HG02938 (cell line): ENCODE results near the gene LIPE.

Experiments used
- ATAC-seq: cut with Tn5 transposase; IDR thresholded peaks from one replicate; pipeline ENCODE4 v1.9.1; 2021; ENCODE audit warnings: mild to moderate bottlenecking, moderate library complexity; ENCODE audit not compliant: unreplicated experiment

LIPE gene

DNA sequence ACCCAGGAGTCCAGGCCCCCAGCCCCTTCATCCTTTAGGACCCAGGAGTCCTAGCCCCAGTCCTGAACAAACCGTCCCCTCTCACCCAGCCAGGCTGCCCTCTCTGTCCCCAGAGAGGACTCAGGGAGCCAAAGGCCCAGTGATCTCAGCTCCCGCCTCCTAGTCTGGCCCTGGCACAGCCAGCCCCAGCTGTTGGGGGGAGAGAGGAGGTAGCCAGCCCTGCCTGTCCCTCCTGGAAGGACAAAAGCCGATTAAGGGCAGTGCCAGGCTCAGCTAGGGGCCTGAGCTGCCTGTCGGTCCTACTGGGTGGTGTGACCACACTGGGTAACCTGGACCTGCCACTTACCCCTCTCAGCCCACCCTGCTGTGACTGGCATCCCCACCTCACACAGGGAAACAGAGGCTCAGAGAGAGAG, 14.5 kb downstream of the LIPE start:
- no peak for ATAC-seq

DNA sequence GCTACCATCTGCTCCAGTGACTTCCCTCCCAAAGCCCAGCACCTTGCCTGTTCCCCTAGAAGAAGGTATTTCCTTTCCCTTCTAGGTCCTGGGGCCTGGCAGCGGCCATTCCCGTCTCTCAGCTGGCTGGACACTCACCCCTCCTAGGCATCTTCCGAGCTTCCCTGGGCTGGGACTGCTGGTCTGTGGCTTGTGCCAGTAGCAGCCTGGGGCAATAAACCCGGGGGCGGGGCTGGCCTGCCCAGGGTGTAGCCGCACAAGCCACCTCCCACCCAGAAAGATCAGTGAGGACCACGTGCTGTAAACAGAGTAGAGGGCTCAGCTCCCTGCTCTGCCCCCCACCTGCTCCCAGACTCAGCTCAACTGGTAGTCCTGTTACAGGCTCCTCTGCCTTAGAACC, 15.0 kb downstream of the LIPE start:
- no peak for ATAC-seq

DNA sequence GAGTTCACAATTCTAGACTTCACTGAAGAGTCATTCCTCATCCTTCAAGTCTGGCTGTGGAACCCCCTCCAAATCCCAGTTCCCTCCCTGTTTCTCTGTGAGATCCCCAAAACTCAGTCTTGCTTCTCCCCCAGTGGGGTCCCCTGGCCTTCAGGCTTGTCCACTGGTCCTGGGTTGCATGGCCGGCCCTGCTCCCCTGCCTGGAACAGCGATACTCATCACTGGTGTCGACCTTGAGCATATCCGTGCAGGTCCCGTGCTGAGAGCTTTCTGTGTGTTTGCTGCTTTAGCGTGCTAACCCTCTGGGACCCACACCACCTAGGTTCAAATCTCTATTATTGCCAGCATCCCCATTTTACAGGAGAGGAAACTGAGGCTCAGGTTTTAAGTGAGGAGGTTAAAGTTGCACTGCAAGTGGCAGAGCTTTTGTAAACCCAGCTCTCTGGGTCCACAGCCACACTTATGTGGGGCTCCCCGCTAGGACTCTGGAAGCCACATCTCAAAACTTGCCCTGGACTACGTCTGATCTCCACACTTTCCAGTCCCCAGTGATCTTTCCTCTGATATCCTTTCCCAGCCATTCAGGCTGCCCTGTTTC, 15.5 kb downstream of the LIPE start:
- ATAC-seq = no peak

DNA sequence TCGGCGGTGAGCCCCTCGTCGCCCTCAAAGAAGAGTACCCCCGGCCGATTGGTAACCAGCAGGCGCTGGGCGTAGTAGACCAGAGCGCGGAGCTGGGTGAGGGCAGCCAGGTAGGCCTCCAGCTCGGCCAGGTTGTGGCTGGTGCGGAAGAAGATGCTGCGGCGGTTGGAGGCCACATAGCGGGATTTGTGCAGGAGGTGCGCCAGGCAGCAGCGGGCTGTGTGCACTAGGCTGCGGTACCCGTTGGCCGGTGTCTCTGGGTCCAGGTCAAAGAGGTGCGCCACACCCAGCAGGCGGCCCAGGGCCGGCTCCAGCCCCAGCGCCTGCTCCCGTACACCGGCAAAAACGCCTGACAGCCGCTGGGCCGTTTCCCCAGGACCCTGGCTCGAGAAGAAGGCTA, 16.8 kb downstream of the LIPE start:
- no peak for ATAC-seq

DNA sequence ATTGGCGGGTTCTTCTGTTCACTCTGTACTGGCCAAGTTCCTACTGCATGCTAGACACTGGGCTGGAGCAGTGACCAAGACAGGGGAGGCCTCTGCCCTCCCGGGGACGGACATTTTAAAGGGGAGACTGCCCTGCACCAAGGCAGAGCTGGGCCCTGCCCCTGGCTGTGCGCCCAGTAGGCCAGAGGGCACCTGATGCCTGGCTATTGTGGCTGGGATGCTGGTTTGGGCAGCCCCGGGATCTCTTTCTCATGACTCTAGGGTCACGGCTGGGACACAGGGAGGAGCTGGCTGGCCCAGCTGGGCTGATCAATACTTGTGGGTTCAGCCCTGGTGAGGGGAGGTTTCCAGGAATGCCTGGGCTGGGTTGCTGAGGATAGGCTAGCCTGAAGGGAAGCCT, 17.7 kb downstream of the LIPE start:
- ATAC-seq = no peak

DNA sequence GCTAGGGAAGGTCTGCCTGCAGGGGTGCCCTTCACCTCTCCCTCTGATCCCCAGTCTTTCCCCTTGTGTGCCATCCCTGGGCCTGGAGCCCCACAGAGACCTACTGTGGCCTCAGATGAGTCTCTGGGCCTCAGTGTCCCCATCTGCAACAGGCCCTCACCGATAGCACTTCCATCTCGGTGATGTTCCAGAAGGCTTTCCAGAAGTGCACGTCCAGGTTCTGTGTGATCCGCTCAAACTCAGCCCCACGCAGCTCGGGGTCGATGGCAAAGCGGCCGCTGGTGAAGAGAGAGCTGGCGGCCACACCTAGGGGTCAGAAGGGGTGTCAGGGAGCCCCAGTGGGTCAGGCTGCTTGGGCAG, 19.4 kb downstream of the LIPE start:
- ATAC-seq = no peak

DNA sequence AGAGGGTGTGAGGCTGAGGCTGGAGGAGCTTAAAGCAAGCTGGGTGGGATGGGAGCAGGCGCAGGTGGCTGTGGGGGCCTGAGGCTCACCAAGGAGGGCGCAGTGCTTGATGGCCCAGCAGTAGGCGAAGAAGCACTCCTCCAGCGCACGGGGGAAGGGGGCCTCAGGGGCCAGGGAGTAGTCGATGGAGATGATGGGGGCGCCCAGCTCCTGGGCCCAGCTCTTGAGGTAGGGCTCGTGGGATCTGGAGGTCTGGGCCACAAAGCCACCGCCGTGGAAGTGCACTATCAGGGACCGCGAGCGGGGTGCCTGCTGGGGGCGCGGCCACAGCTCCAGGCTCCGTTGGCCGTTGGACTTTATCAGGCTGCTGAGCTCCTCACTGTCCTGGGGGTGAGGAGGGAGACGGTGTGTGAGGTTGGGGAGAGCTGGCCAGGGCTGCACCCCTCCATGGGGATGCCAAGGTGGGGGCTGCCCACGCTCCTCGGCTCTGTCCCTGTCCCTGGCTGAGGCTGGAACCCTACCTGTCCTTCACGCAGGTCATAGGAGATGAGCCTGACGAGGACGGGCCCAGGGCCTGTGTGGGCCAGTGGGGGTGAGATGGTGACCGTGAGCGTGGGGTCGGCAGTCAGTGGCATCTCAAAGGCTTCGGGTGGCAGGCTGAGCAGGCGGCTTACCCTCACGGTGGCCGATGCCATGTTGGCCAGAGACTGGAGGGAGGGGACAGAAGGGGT, 19.9 kb downstream of the LIPE start:
- ATAC-seq = no peak

DNA sequence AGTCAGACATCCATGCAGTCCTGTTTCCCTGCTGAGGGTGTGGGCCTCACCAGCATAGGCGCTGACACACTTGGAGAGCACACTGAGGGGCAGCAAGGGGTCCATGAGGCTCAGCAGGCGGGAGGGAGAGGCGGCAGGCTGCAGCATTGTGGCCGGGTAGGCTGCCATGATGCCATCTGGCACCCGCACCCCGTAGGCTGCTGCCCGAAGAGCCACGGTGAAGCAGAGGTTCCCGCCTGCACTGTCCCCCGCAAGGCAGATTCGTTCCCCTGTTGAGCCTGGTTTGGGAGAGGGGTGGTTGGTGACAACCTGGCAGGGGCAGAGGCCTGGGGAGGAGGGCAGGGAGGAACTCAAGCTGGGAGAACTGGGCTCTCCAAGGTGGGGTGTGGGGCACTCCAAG, 21.1 kb downstream of the LIPE start:
- ATAC-seq = no peak

DNA sequence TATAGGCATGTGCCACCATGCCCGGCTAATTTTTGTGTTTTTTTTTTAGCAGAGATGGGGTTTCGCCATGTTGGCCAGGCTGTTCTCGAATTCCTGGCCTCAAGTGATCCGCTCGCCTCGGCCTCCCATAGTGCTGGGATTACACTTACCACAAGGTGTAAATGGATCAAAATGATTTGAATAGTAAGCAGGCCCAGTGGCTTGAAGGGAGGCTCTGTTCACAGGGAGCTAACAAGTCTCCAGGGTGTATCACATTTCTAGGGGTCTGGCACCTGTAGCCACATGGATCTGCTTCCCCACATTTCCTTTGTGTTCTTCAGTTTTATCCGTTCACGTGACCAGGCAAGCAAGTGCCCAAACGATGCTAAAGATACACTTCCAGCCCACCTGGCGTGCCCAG, 23.6 kb downstream of the LIPE start:
- no peak for ATAC-seq

DNA sequence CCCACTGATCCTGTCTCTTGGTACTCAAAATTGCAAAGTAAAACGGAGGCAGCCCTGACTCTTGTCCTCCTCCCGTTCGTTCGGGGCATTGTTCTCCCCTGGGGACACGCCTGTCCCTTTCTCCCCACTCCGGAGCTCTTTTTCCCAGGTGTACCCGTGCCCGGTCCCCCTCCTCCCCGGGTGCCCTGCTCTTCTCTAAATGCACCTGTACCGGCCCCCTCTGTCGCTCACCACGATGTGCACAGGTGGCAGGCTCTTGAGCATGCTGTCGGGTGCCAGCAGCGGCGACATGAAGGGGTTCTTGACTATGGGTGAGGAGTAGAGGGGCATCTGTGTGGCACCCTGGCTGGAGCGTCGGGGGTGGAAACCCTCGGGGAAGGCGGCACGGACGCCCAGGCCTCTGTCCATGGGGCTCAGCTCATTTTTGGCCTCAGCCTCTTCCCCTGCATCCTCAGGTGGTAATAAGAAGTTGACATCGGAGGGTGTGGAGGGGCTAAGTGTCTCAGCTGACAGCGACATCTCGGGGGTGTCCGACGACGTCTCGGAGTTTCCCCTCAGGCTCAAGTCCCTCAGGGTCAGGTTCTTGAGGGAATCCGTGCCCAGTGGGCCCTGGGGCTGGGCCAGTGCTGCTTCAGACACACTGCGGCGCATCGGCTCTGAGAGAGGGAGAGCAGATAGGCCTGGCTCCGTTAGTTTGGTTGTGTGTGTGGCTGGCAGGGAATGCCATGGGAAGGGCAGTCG, 24.6 kb downstream of the LIPE start:
- no peak for ATAC-seq

DNA sequence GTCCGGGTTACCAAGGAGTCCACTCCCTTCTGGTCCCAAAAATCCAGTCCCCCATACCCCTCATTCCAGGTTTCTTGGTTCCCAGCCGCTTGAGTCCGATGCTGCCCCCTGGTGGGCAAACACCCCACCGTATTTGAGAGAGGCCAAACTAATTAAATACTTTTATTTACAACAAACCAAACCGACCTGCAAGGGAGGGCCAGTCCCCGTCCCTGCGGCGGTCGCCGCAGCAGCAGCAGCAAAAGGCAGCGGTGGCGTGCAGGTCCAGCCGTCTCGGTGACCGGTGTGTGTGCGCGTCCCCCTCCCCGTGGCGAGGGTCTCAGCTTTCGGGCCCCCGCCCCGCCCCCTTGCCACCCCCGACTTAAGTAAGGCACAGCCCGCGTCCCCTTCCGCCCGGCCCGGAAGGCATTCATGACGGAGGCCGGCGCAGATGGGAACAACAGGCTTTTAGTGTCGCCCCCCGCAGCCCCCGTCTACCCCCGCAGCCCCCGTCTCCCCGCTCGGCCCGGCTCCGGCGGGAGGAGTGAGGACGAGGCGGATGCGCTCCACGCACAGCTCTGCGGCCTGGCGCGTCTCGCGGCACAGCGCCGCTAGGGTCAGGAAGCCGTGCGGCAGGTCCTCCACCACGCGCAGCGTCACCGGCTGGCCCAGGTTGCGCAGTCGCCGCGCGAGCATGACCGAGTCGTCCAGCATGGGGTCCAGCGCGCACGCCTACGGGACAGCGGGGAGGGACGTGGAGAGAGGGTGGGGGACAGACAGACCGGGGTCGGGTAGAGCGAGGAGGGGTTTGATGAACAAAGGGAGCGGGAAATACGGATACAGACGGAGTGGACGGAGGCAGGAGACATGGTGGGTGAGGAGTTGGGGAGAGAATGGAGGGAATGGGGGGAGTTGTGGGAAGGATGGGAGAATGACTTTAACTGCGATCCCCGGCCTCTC, 25.6 kb downstream of the LIPE start:
- ATAC-seq = no peak

DNA sequence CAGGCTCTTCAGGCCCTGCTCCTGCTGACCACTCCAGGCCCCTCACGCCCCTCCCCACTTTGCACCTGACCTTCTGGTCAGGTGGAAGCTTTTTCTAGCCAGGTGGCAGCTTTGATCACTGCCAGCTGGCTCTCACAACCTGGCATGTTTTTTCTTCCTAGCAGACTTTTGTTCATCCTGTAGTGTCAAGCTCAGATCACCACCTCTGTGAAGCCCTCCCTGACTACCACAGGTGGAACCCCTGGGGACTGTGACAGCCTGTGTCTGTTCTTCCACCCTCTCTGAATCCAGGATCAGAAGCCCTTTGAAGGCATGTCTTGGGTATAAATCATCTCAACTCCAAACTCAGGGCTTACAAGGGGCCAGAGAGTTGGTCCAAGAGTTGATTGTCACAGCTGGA, 26.8 kb downstream of the LIPE start:
- no peak for ATAC-seq

DNA sequence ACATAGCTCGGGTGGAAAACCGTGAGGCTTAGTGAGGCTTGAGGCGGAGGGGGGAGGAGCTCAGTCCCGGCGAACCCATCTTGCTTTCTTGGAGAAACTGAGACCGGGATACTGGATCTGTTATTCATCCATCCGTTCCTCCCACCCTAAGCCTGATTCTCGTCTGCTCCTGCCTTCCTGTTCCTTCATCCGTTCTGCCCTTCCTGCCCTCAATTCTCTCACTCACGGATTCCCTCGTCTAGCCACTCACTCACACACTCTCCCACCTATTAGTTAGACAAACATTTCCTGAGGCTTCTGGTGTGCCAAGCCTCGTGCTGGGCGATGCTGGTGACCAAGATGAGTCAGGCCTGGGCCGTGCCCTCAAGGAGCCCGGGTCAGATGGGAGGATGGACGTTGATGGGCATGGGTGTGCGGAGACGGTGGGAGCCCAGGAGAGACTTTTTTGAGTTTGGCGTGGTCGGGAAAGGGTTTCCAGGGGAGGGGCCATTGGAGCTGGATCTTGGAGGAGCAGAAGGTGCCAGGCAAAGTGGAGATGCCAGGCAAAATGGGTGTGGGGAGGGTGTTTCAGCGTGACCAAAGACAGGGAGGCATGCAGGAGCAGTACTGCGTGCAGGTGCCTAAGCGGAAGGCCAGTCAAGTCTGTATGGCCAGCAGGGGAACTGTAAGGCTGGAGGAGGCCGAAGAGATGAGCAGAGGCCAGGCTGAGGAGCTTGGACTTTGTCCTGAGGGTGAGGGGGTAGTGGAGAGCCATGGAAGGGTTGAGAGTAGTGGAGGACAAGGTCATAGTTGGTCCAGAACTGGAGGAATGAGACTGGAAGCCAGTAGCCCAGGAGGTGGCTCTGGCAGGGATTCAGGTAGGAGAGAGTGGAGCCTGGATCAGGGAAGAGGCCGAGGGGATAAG, 29.7 kb downstream of the LIPE start:
- ATAC-seq = no peak

DNA sequence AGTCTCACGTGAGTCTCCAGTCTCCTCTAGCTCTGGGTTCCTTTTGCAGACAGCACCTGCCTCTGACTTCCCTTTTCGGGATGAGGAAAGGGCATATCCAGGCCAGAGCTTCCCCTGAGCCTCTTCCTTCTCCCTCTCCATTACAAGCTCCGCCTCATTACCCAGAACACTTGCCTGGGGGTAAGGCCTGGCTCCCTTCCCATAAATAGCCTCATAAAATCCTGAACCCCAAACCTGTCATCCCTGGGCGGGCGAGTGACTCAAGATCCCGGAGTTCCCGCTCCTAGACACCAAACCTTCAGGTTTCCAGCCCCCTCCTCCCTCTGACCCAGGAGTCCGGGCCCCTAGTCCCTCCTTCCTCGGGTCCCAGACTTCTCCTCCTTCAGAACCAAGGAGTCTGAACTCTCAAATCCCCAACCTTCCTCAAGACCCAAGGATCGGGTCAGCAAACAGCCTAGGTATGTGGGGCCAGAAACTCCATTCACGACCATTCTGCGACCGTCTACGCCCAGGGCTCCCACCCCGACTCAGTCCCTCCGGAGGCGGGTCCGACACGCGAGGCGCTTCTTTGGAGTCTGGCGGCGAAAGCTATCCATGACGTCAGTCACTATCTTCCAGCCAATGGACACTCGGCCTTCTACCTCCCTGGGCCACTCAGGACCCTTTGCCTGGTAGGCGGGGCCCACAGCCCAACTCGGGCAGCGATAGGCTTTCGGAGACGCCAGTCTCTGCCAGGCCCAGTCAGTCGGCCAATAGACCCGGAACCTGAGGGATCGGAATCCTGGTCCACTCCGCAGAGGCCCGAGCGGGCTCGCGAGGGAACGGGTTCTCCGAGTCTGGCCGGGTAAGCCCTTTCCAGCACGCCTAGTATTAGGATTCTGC, 30.6 kb downstream of the LIPE start:
- ATAC-seq = peak; percentile 92

DNA sequence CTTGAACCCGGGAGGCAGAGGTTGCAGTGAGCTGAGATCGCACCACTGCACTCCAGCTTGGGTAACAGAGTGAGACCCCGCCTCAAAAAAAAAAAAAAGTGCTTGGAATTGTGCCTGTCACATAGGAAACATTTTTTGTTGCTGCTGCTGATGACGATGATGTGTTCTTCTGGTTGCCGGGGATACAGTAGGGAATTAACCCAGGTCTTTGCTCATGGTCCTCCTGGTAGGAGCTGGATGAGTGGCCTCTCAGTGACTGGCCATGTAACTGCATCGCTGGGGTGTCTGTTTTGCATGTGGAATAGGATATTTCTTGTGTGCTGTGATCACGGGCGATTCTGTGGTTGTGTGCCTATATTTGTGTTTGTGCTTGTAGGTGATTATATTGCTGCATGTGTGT, 32.4 kb downstream of the LIPE start:
- ATAC-seq = no peak

DNA sequence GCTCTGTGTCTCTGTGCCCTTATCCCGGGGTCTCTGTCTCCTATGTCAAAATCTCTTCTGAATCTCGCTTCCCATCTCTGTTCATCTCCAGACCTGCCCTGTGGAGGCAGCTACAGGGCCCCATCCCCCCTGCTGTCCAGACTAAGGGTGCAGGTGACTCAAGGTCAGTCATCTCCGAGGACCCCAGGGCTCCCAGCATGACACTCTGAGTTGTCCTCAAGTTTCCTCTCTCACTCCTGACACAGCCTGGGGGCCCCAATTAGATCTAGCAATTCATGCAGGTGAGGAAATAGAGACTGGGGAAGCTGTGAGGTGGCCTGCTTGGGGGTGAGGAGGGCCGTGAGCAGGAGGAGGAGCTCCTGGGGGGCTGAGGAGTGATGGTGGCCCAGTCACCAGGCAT, 35.0 kb downstream of the LIPE start:
- no peak for ATAC-seq

DNA sequence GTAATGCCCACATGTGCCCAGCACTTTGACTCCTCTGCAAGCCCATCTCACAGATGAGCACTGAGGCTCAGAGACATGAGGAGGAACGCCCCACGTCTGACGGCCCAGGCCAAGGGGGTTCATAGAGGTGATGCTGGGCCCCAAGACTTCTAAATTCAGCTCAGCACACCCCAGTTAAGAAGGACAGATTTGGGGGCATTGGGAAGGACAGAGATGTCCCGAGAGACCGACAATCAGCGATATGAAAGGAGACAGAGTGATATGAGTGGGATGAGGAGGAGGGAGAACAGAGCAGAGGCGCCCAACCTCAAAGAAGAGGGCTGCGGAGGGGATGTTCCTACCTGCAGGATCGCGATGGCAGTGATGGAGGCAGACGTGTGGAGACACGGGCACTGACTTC, 37.3 kb downstream of the LIPE start, which contains the start of gene CNFN:
TSS of gene CNFN (minus strand) at position 399 of the 400 bp plus-strand sequence. CDS start 1,260 bp downstream, outside the sequence.
- no peak for ATAC-seq

DNA sequence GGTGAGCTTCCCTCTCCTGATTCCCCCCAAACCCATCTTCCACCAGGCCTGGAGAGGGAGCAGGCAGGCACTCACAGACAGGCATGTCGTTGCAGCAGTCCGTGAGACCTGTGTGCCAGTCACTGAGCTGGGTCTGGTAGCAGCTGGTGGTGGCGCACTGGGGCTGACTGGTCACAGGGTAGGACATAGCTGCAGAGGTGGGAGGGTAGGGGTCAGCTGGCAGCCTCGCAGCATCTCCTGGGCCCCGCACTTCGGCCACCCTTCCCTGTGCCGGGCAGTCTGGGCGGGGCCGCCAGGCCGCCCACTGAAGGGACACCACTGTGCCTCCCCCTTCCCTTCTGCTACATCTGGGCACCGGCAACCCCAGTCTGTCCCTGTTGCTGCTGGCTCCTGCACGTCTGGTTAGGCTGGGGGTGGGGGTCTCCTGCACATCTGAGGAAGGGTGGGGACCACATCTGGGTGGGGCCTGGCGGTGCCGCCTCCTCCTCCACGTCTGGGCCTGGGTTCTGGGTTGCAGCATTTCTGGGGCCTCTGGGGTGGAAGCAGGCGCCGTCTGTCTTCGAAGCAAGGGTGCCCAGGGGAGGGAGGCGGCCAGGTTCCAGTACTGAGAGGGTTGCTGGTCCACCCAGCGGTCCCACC, 38.2 kb downstream of the LIPE start:
- ATAC-seq = no peak
